HG03066 (cell line): ENCODE results near the gene C16orf86.
"Not testable (repeated sequence)": the region's sequence is repeated elsewhere in the genome, so short reads cannot be mapped to it uniquely, and the experiment has no call there.

Source experiments
- ATAC-seq: cut with Tn5 transposase; IDR thresholded peaks from one replicate; pipeline ENCODE4 v1.9.1; 2021; ENCODE audit warnings: low read depth; ENCODE audit not compliant: unreplicated experiment

C16orf86 gene

GRCh38 chr16:67685388-67686112 is 18.9 kb downstream of the C16orf86 start:
- peak; percentile 58 for ATAC-seq

GRCh38 chr16:67693517-67694285 is 27.1 kb downstream of the C16orf86 start:
- not testable (repeated sequence) for ATAC-seq

GRCh38 chr16:67694611-67695010 is 28.0 kb downstream of the C16orf86 start:
- no peak for ATAC-seq

GRCh38 chr16:67697422-67698185 is 31.0 kb downstream of the C16orf86 start:
- ATAC-seq, result no peak

GRCh38 chr16:67699265-67699664 is 32.7 kb downstream of the C16orf86 start:
- no peak for ATAC-seq

GRCh38 chr16:67701420-67701819 is 34.8 kb downstream of the C16orf86 start:
- ATAC-seq, result no peak

- no peak for ATAC-seq
Measured at GRCh38 chr16:67702130-67702529, 35.5 kb downstream of the C16orf86 start.

- no peak for ATAC-seq
Measured at GRCh38 chr16:67703626-67704025, 37.0 kb downstream of the C16orf86 start.

- ATAC-seq, result no peak
Measured at GRCh38 chr16:67704110-67704509, 37.5 kb downstream of the C16orf86 start.

GRCh38 chr16:67707210-67707609 is 40.6 kb downstream of the C16orf86 start:
- ATAC-seq, result no peak

GRCh38 chr16:67707790-67708189 is 41.2 kb downstream of the C16orf86 start:
- ATAC-seq, result no peak

GRCh38 chr16:67708368-67708771 is 41.8 kb downstream of the C16orf86 start:
- no peak for ATAC-seq

- ATAC-seq, result no peak
Measured at GRCh38 chr16:67709050-67709449, 42.4 kb downstream of the C16orf86 start.

- ATAC-seq, result no peak
Measured at GRCh38 chr16:67710607-67711006, 44.0 kb downstream of the C16orf86 start.

- no peak for ATAC-seq
Measured at GRCh38 chr16:67713647-67714273, 47.1 kb downstream of the C16orf86 start.

- ATAC-seq, result no peak
Measured at GRCh38 chr16:67714522-67714921, 47.9 kb downstream of the C16orf86 start.

- ATAC-seq, result no peak
Measured at GRCh38 chr16:67716097-67716496, 49.5 kb downstream of the C16orf86 start.
